Dedifferentiated amniotic fluid mesenchymal stem cell (primary cell): Measurements from ENCODE around the gene CFAP58.
A peak's percentile ranks its signal among the peaks of the same experiment; 100 is the strongest.

ENCODE experiments used
- DNase-seq: peaks from one replicate; pipeline ENCODE4 v3.0.0-alpha.2; 2016; ENCODE audit errors: extremely low spot score

The CFAP58 gene

GRCh38 chr10:104353325-104354048 is at the start of gene CFAP58:
CFAP58 (plus strand) TSS chr10:104353833; CDS start chr10:104353898, 65 bp downstream.
- peak; percentile 45 for DNase-seq

- DNase-seq, result no peak
Measured at GRCh38 chr10:104304356-104304745, 49.3 kb upstream of the CFAP58 start.

GRCh38 chr10:104304927-104305326 is 48.7 kb upstream of the CFAP58 start:
- DNase-seq, result no peak

GRCh38 chr10:104306897-104307296 is 46.7 kb upstream of the CFAP58 start:
- DNase-seq, result no peak

- DNase-seq, result no peak
Measured at GRCh38 chr10:104307576-104308438, 45.8 kb upstream of the CFAP58 start.

- no peak for DNase-seq
Measured at GRCh38 chr10:104308439-104308903, 45.2 kb upstream of the CFAP58 start.

- peak; percentile 81 for DNase-seq
Measured at GRCh38 chr10:104309980-104310978, 43.4 kb upstream of the CFAP58 start.

- no peak for DNase-seq
Measured at GRCh38 chr10:104311184-104311720, 42.4 kb upstream of the CFAP58 start.

- no peak for DNase-seq
Measured at GRCh38 chr10:104314591-104315485, 38.8 kb upstream of the CFAP58 start.

GRCh38 chr10:104315486-104315921 is 38.1 kb upstream of the CFAP58 start:
- DNase-seq, result no peak

- no peak for DNase-seq
Measured at GRCh38 chr10:104316321-104317099, 37.1 kb upstream of the CFAP58 start.

- DNase-seq, result peak; percentile 86
Measured at GRCh38 chr10:104317269-104317710, 36.3 kb upstream of the CFAP58 start.

- DNase-seq, result no peak
Measured at GRCh38 chr10:104317726-104318299, 35.8 kb upstream of the CFAP58 start.

GRCh38 chr10:104318326-104318725 is 35.3 kb upstream of the CFAP58 start:
- DNase-seq, result no peak

- no peak for DNase-seq
Measured at GRCh38 chr10:104318810-104319741, 34.6 kb upstream of the CFAP58 start.

- DNase-seq, result no peak
Measured at GRCh38 chr10:104321226-104321625, 32.4 kb upstream of the CFAP58 start.

GRCh38 chr10:104321725-104322415 is 31.8 kb upstream of the CFAP58 start:
- no peak for DNase-seq
